Tibial nerve (tissue), 4 donors: ENCODE results near the gene ANKMY1. TPM values are rescaled to one million over a fixed set of nuclear protein-coding genes. Genes with fewer than 3 reads are reported as not detected.

Experiments
- DNase-seq, 2 donors: peaks; one replicate each; pipeline ENCODE4 v3.0.0-alpha.2; 2019; ENCODE audit warnings: low spot score in 2 of 2
- H3K27ac ChIP-seq, 4 donors: fragments of 200-600 bp; sonication (generic) in 3 of 4; one replicate each; pipeline ENCODE4 v1.5.1; 2017 to 2019; ENCODE audit warnings: mild to moderate bottlenecking in 1 of 4
- H3K27me3 ChIP-seq, 2 donors: fragments of 200-600 bp; sonication (generic) in 1 of 2; one replicate each; pipeline versions ENCODE4 v1.5.1 to v1.6.0; 2017 to 2019
- H3K36me3 ChIP-seq, 3 donors: fragments of 200-600 bp; sonication (generic); one replicate each; pipeline ENCODE4 v1.5.1; 2018 to 2019
- H3K4me1 ChIP-seq, 4 donors: fragments of 200-600 bp; sonication (generic) in 3 of 4; one replicate each; pipeline ENCODE4 v1.5.1; 2017 to 2019
- H3K4me3 ChIP-seq, 4 donors: fragments of 200-600 bp; sonication (generic) in 3 of 4; one replicate each; pipeline ENCODE4 v1.5.1; 2017 to 2019; ENCODE audit warnings: mild to moderate bottlenecking in 1 of 4, moderate library complexity in 1 of 4
- H3K9me3 ChIP-seq, 4 donors: fragments of 200-600 bp; sonication (generic) in 3 of 4; one replicate each; pipeline ENCODE4 v1.5.1; 2017 to 2019
- EP300 ChIP-seq, 2 donors: sonication (generic); formaldehyde crosslinking; IDR thresholded peaks; one replicate each; pipeline ENCODE4 v1.6.1; 2017; ENCODE audit warnings: antibody characterized with exemption in 2 of 2, mild to moderate bottlenecking in 1 of 2
- POLR2A ChIP-seq, 2 donors: fragments of 450-650 bp; IDR thresholded peaks; one replicate each; pipeline ENCODE4 v1.6.1; 2017; ENCODE audit warnings: antibody characterized with exemption in 2 of 2, mild to moderate bottlenecking in 2 of 2, moderate library complexity in 2 of 2
- WGBS, 2 donors: methylation state at CpG; one replicate each; pipeline ENCODE4 v1.1.5; 2018; 5-methylcytosine and 5-hydroxymethylcytosine counted together
- total RNA-seq, 4 donors: library from RNA; depleted of rRNA; stranded (reverse); fragments of >200 nt; gene quantifications; one replicate each; pipeline ENCODE4 v1.1.0, GENCODE V29; 2016
- TF ChIP-seq, protein P1 (sequence below), 5 experiments: fragments of 200-600 bp in 3 of 5; fragments of 450-650 bp in 2 of 5; sonication (generic) in 3 of 5; IDR thresholded peaks; one replicate each; pipeline ENCODE4 v1.5.1; 2016 to 2019; ENCODE audit warnings: antibody characterized with exemption in 5 of 5, mild to moderate bottlenecking in 3 of 5, moderate library complexity in 2 of 5

ANKMY1 gene
- total RNA-seq, 4 donors from 2014 or later = 14.2 to 24.0 (median 21.4) TPM

DNA sequence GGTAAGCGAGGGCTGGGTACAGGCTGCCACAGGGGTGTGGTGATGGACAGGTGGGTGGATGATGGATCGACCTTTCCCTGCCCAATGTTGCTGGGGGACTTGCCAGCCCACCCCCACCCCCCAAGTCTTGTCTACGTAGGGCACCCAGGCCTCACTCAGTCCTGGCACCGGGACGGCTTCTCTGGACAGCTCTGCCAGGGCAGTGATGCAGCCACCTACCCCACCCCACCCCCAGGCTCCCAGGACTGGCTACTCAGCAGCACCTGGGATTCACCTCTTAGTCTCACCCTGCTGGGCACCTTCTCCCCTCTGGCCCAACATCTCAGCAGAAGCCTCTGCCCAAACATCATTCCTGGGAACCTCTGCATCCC, 55.7 kb downstream of the ANKMY1 start:
- no peak for DNase-seq
- no peaks in the 10 kb centered on the region for H3K4me1 ChIP-seq
- no peaks in the 10 kb centered on the region for H3K27me3 ChIP-seq

DNA sequence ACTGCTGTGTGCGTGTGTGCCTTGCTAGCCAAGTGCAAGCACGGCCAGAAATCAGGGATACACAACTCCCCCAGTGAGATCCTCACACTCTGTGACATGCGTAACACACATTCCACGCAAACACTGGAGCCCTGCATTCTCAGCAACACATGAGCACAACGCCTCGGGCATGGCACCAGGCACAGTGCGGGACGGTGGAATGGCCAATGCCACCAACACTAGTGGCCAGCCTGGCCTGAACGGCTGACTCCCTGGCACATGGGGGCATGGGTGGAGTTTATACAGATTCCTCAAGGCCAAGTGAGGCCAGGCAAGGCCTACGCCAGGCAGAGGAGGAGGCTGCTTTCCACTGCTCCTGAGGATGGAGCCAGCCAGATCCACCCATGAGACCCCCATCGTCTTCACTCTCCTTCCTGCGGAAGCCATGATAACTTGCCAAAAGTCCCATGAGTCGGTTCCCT, 56.2 kb downstream of the ANKMY1 start:
- H3K27me3 ChIP-seq = no peaks in the 10 kb centered on the region
- TF ChIP-seq EP300 (IDR thresholded peaks at IDR 0.05) = no peak
- no peak for TF ChIP-seq POLR2A (IDR thresholded peaks at IDR 0.05)
- TF ChIP-seq, protein P1, sequence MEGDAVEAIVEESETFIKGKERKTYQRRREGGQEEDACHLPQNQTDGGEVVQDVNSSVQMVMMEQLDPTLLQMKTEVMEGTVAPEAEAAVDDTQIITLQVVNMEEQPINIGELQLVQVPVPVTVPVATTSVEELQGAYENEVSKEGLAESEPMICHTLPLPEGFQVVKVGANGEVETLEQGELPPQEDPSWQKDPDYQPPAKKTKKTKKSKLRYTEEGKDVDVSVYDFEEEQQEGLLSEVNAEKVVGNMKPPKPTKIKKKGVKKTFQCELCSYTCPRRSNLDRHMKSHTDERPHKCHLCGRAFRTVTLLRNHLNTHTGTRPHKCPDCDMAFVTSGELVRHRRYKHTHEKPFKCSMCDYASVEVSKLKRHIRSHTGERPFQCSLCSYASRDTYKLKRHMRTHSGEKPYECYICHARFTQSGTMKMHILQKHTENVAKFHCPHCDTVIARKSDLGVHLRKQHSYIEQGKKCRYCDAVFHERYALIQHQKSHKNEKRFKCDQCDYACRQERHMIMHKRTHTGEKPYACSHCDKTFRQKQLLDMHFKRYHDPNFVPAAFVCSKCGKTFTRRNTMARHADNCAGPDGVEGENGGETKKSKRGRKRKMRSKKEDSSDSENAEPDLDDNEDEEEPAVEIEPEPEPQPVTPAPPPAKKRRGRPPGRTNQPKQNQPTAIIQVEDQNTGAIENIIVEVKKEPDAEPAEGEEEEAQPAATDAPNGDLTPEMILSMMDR (IDR thresholded peaks at IDR 0.05) = no peak
- H3K36me3 ChIP-seq = peaks cover 0 to 80% (median 0%) of the 10 kb centered on the region in 3 donors
- peak in 1 of 2 donors; percentile 5 for DNase-seq
- H3K4me1 ChIP-seq = no peaks in the 10 kb centered on the region
- no peak overlapping the region for H3K27ac ChIP-seq
- no peak overlapping the region for H3K4me3 ChIP-seq
- WGBS, 2 donors = 82 to 94% methylated on average over 12 to 13 of the region's 13 CpGs
- no peaks in the 10 kb centered on the region for H3K9me3 ChIP-seq

More for the DNA sequence above, 55.7 kb downstream of the ANKMY1 start:
- TF ChIP-seq EP300 (IDR thresholded peaks at IDR 0.05) = no peak
- TF ChIP-seq, protein P1 (IDR thresholded peaks at IDR 0.05) = no peak
- no peak for TF ChIP-seq POLR2A (IDR thresholded peaks at IDR 0.05)
- H3K4me3 ChIP-seq = no peak overlapping the region
- 91 to 100% methylated on average over 3 to 5 of the region's 5 CpGs for WGBS, 2 donors
- H3K9me3 ChIP-seq = no peaks in the 10 kb centered on the region
- H3K27ac ChIP-seq = no peak overlapping the region
- H3K36me3 ChIP-seq = peaks cover 0 to 80% (median 0%) of the 10 kb centered on the region in 3 donors

DNA sequence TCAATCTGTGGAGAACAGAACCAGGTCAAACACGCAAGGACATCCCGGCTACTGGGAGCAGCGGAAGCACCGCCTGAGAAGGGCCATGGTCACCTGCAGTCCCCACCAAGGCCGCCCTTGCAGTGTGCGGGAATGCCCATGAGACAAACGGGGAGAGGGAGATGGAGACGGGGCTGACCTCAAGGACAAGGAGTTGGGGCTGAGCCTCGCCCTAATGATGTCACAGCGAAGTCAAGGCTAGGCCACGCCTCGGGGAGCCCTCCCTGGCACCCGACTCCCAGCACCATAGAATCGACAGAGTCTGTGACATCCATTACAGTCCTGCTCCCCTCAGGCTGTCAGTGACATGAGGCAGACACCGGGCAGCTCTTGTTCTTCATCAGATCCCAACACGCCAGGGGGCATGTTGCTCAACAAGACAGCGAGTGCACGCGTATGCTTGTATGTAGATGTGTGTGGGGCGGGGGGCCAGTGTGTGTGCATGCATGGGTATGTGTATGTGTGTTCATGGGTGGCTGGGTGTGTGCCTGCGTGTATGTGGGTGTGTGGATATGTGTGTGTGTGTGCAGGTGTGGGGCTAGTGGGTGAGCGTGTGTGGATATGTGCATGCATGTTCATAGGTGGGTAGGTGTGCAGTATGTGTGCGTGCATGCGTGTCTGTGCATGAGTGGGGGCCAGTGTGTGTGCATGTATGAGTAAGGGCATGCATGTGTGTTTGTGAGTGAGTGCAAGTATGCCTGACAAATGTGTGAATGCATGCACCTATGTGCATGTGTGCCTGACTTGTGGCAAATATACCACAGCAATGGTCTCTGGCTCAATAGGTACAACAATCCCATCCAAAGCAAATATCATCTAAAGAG, 57.0 kb downstream of the ANKMY1 start:
- Histone ChIP-seq H3K27ac (no peak overlapping the region), H3K9me3 (no peaks in the 10 kb centered on the region), H3K27me3 (no peaks in the 10 kb centered on the region), H3K4me1 (no peaks in the 10 kb centered on the region), H3K4me3 (no peak overlapping the region), H3K36me3 (peaks cover 0 to 81% (median 0%) of the 10 kb centered on the region in 3 donors)
- 88 to 95% methylated on average over 24 of the region's 24 CpGs for WGBS, 2 donors
- DNase-seq = no peak
- TF ChIP-seq, protein P1 (IDR thresholded peaks at IDR 0.05) = no peak
- TF ChIP-seq EP300 (IDR thresholded peaks at IDR 0.05) (no peak), POLR2A (IDR thresholded peaks at IDR 0.05) (no peak)

DNA sequence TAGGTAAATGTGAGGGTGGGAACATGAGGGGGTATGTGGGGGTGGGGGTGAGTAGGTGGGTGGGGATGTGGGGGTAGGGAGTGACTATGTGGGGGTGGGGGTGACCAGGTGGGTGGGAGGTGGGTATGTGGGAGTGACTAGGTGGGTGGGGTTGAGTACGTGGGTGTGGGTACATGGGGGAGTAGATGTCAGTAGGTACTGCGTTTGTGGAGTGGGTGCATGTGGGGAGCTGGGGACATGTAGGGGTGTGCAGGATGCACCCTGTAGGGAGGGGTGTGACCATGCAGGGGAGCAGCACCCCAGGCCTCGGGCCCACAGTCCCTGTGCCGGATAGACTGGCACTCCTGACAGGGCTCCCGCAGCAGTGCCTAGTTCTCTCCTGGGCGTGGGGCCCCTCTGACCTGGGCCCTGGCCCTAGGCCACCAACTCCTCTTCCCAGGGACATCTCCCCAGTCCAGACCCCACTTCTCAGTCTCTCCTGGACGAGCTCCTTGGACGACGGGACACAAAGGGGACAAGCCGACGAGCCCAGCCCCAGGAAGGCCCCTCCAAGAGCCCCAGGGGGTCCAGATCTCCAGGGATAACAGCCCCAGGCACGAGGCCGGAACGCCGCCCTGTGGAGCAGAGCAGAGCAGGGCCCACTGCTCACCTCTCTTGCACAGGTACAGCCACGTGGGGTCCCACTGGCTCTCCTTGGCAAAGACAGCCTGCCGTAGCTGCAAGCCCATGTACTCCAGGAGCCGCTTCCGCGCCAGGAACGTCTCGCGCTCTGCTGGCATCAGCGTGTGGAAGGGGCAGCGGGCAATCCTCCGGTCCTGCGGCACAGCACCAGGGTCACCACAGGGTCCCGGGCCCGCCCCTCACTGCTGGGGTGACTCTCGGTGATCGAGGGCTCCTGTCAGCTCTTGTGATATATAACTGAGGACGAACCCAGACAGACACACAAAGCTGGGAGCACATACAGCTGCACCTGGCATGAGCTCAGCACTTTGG, 58.2 kb downstream of the ANKMY1 start:
- H3K27ac ChIP-seq = no peak overlapping the region
- 92% methylated on average over 28 to 32 of the region's 32 CpGs for WGBS, 2 donors
- H3K4me1 ChIP-seq = no peaks in the 10 kb centered on the region
- peaks cover 0 to 77% (median 0%) of the 10 kb centered on the region in 3 donors for H3K36me3 ChIP-seq
- TF ChIP-seq EP300 (IDR thresholded peaks at IDR 0.05) (no peak), POLR2A (IDR thresholded peaks at IDR 0.05) (no peak)
- TF ChIP-seq, protein P1 (IDR thresholded peaks at IDR 0.05) = no peak
- H3K27me3 ChIP-seq = no peaks in the 10 kb centered on the region
- H3K9me3 ChIP-seq = no peaks in the 10 kb centered on the region
- DNase-seq = no peak
- no peak overlapping the region for H3K4me3 ChIP-seq
